Psoas muscle (tissue), 8 donors: ENCODE measurements around the gene ZNF398. TPM values are rescaled to one million over a fixed set of nuclear protein-coding genes. Genes with fewer than 3 reads are reported as not detected.
"Not testable (repeated sequence)": the region's sequence is repeated elsewhere in the genome, so short reads cannot be mapped to it uniquely, and the experiment has no call there.

Experiments used
- ATAC-seq, 4 donors: fragments of 200-7000 bp; cut with Tn5 transposase; one replicate each; pipeline ENCODE4 v1.9.1; 2020; ENCODE audit warnings: moderate library complexity in 3 of 4, mild to moderate bottlenecking in 2 of 4
- DNase-seq, 2 donors: peaks; one replicate each; pipeline ENCODE4 v3.0.0-alpha.2; 2020
- H3K27ac ChIP-seq: fragments of 200-600 bp; one replicate; pipeline ENCODE4 v1.8.0; 2022
- H3K27me3 ChIP-seq, 3 donors: fragments of 200-600 bp in 1 of 3; one replicate each; pipeline versions ENCODE4 v1.6.1 to v1.8.0; 2013 to 2022; ENCODE audit warnings: low read length in 2 of 3, mild to moderate bottlenecking in 2 of 3, moderate library complexity in 1 of 3; ENCODE audit not compliant: insufficient read depth in 3 of 3
- H3K36me3 ChIP-seq, 2 donors: fragments of 200-600 bp in 1 of 2; one replicate each; pipeline versions ENCODE4 v1.6.1 to v1.8.0; 2013 to 2022; ENCODE audit warnings: low read depth in 1 of 2, mild to moderate bottlenecking in 1 of 2, moderate library complexity in 1 of 2; ENCODE audit not compliant: insufficient read depth in 1 of 2
- H3K4me1 ChIP-seq: fragments of 200-600 bp; one replicate; pipeline ENCODE4 v1.8.0; 2022
- H3K4me3 ChIP-seq: fragments of 200-600 bp; one replicate; pipeline ENCODE4 v1.8.0; 2022; ENCODE audit warnings: mild to moderate bottlenecking
- H3K9me3 ChIP-seq: fragments of 200-600 bp; one replicate; pipeline ENCODE4 v1.8.0; 2022
- WGBS, 3 donors: extraction: QIAGEN DNeasy Blood & Tissue Kit; methylation state at CpG; one replicate each; pipeline versions ENCODE4 v1.1.6 to v1.1.7; 2013; 5-methylcytosine and 5-hydroxymethylcytosine counted together
- intact Hi-C, 2 donors: fragments of 100-400 bp; cut with DNase I; formaldehyde crosslinking; loops; one replicate each; pipeline versions ENCODE4 v1.11.0 to v1.14.2; 2022
- polyA plus RNA-seq, 3 donors: library from polyadenylated mRNA; stranded (reverse); fragments of 200-250 nt; gene quantifications; one replicate each; pipeline ENCODE4 v1.2.3, GENCODE V29; 2013
- total RNA-seq, 4 donors: library from RNA; stranded (reverse); fragmentation: NEBNext Ultra II Directional in 2 of 4; extraction: Animal tissue kit (Norgen Biotek cat#: 25700) in 2 of 4; gene quantifications; one replicate each; pipeline versions ENCODE4 v1.2.1 to v1.2.4, GENCODE V29; 2021 to 2023
- TF ChIP-seq, protein P1 (sequence below): fragments of 200-600 bp; IDR thresholded peaks from one replicate; pipeline ENCODE4 v1.8.0; 2022; ENCODE audit warnings: antibody characterized with exemption
- donor health status: healthy with polysubstance abuse.
- donor health status: DM: no; HTN: no; CAD: no; lungs with moderate emphysema.
- donor health status: Bipolar disorder and iron deficiency.
- donor health status: healthy.
- donor health status: DM: yes; HTN: yes; CAD: no.
- donor health status: DM: no; HTN: no; CAD: no.
- donor health status: DM: no; HTN: no; CAD: no.
- donor health status: DM: yes; HTN: yes; CAD: no.

The ZNF398 gene
- total and polyA plus RNA-seq, 7 donors = 2.8 to 12.4 (median 7.8) TPM

DNA sequence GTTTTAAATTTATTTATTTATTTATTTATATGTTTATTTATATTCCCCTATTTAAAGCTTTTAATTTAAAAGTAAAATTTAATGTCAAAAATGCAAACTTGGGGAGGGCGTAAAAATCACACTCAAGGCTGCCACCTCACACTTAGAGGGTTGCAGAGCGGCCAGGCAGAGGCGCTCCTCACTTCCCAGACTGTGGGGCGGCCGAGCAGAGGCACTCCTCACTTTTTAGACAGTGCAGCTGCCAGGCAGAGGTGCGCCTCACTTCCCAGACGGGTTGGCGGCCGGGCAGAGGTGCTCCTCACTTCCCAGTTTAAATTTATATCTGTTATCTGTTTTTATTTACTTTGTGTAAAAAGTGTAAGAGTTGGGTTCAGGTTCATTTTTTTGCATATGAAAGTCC, 11.1 kb upstream of the ZNF398 start:
- Histone ChIP-seq H3K36me3 (peaks cover 0 to 11% of the 10 kb centered on the region in 2 donors), H3K27ac (no peak overlapping the region), H3K4me3 (no peak overlapping the region), H3K4me1 (no peaks in the 10 kb centered on the region), H3K9me3 (peaks cover 1% of the 10 kb centered on the region), H3K27me3 (no peaks in the 10 kb centered on the region)
- TF ChIP-seq, protein P1, sequence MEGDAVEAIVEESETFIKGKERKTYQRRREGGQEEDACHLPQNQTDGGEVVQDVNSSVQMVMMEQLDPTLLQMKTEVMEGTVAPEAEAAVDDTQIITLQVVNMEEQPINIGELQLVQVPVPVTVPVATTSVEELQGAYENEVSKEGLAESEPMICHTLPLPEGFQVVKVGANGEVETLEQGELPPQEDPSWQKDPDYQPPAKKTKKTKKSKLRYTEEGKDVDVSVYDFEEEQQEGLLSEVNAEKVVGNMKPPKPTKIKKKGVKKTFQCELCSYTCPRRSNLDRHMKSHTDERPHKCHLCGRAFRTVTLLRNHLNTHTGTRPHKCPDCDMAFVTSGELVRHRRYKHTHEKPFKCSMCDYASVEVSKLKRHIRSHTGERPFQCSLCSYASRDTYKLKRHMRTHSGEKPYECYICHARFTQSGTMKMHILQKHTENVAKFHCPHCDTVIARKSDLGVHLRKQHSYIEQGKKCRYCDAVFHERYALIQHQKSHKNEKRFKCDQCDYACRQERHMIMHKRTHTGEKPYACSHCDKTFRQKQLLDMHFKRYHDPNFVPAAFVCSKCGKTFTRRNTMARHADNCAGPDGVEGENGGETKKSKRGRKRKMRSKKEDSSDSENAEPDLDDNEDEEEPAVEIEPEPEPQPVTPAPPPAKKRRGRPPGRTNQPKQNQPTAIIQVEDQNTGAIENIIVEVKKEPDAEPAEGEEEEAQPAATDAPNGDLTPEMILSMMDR = no peak
- DNase-seq = no peak
- intact Hi-C loops = no loop called here
- no peak for ATAC-seq
- 95 to 96% (median 95%) methylated on average over 9 of the region's 9 CpGs for WGBS, 3 donors

DNA sequence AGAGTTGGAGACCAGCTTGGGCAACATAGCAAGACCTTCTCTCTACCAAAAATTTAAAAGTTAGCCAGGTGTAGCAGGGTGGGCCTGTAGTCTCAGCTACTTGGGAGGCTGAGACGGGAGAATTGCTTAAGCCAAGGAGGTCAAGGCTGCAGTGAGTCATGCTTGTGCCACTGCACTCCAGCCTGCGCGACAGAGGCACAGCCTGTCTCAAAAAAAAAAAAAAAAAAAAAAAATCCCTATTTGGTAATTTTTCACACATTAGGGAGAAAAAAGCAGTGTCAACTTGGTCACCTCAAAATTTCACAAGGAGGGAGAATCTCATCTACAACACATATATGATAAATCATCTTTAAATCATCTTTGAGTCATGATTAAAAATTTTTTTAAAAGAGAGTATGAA, 6.4 kb upstream of the ZNF398 start:
- H3K27me3 ChIP-seq = no peaks in the 10 kb centered on the region
- intact Hi-C loops = no loop called here
- no peak overlapping the region for H3K27ac ChIP-seq
- no peaks in the 10 kb centered on the region for H3K36me3 ChIP-seq
- no peak overlapping the region for H3K4me3 ChIP-seq
- TF ChIP-seq, protein P1 = no peak
- no peaks in the 10 kb centered on the region for H3K9me3 ChIP-seq
- ATAC-seq (no peak), DNase-seq (no peak)
- 82 to 93% (median 91%) methylated on average over 3 of the region's 3 CpGs for WGBS, 3 donors
- no peaks in the 10 kb centered on the region for H3K4me1 ChIP-seq

DNA sequence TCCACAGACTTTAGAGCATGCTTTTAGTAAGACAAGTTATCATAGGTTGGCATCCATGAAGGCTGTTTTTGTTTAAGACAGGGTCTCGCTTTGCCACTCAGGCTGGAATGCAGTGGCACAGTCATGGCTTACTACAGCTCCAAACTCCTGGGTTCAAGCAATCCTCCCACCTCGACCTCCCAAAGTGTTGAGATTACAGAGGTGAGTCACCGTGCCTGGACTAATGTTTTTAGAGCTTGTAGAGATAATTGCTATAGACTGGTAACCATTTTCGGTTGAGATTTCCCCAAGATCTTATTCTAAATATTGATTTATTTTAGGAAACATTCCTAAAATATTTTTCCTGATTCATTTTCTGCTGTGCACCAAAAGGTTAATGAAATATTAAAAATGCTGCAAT, 5.4 kb upstream of the ZNF398 start:
- Histone ChIP-seq H3K4me3 (no peak overlapping the region), H3K9me3 (no peaks in the 10 kb centered on the region), H3K27ac (no peak overlapping the region), H3K27me3 (no peaks in the 10 kb centered on the region), H3K4me1 (no peaks in the 10 kb centered on the region), H3K36me3 (no peaks in the 10 kb centered on the region)
- intact Hi-C loops = no loop called here
- no peak for DNase-seq
- TF ChIP-seq, protein P1 = no peak
- WGBS, 3 donors = 91 to 97% (median 93%) methylated on average over 4 of the region's 4 CpGs
- ATAC-seq = no peak

DNA sequence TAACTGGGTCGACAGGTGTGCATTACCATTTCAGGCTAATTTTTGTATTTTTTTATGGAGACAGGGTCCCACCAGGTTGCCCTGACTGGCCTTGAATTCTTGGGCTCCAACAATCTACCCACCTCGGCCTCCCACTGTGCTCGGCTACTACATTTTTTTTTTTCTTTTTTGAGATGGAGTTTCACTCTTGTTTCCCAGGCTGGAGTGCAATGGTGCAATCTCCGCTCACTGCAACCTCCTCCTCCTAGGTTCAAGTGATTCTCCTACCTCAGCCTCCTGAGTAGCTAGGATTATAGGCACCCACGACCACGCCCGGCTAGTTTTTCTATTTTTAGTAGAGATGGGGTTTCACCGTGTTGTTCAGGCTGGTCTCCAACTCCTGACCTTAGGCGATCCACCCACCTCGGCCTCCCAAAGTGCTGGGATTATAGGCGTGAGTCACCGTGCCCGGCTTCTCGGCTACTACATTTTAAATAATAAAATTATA, 2.8 kb upstream of the ZNF398 start:
- 45 to 67% (median 55%) methylated on average over 14 of the region's 14 CpGs for WGBS, 3 donors

DNA sequence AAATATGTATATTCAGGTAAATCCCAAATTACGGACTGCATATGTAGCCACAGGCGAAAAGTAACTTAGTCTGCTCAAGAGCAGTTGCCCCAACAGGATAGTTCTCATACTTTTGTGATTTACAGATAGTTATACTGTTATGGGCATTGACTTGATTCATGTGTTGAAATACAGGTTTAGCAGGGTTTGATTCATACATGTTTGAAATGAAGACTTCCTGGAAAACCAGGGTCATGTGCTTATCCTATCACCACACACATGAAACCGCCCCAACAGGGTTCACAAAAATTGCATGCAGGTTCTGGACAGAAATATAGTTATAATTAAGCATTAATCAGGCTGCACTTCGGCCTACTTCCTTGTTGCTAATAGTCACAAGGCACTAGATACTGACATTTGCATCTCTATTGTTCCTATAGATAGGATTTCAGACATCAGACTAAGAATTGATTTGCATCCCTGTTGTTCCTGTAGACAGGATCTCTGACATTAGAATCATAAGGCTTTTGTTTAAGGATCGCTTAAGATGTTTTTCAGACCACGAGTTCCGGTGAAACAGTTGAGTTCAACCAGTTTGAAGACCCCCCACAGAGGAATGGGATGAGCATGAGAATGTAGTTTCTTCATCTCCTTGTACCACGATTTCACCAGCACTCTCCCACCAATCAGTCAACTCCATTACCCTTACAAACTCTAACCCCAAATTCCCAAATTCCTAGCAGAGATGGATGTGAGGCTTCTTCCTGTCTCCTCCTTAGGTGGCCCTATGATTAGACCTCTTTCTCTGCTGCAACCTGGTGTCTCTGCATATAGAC, 2.0 kb upstream of the ZNF398 start:
- Histone ChIP-seq H3K27me3 (no peaks in the 10 kb centered on the region), H3K4me1 (peaks cover 18% of the 10 kb centered on the region), H3K27ac (no peak overlapping the region), H3K9me3 (no peaks in the 10 kb centered on the region), H3K4me3 (no peak overlapping the region), H3K36me3 (no peaks in the 10 kb centered on the region)
- TF ChIP-seq, protein P1 = no peak
- WGBS, 3 donors = 87 to 92% (median 88%) methylated on average over 8 of the region's 8 CpGs
- intact Hi-C loops = no loop called here
- ATAC-seq (no peak), DNase-seq (no peak)

More for the DNA sequence above, 2.8 kb upstream of the ZNF398 start:
- H3K9me3 ChIP-seq, ATAC-seq, H3K27ac ChIP-seq, H3K27me3 ChIP-seq, H3K4me3 ChIP-seq, intact Hi-C loops, H3K36me3 ChIP-seq, DNase-seq: not testable (repeated sequence)
- H3K4me1 ChIP-seq = peaks cover 10% of the 10 kb centered on the region
